ENCODE measurements around the gene TMEM191C. TPM values are rescaled to one million over a fixed set of nuclear protein-coding genes. Genes with fewer than 3 reads are reported as not detected.
"Not testable (repeated sequence)": the region's sequence is repeated elsewhere in the genome, so short reads cannot be mapped to it uniquely, and the experiment has no call there.

TMEM191C gene
- total RNA-seq, 2 donors from 2014 or later = 4.0 to 4.4 TPM

GRCh38 chr22:21434378-21435233 lies 32.6 kb upstream of the TMEM191C start:
- H3K36me3 Mint-ChIP-seq (ENCODE audit: low read depth); H3K27ac Mint-ChIP-seq; H3K9me3 Mint-ChIP-seq; H3K4me3 Mint-ChIP-seq; H3K27me3 Mint-ChIP-seq (ENCODE audit: insufficient read depth); DNase-seq; H3K4me1 ChIP-seq (ENCODE audit: control insufficient read depth, insufficient read depth, low read length); H3K9me3 ChIP-seq (ENCODE audit: control insufficient read depth, low read length); H3K4me3 ChIP-seq (ENCODE audit: low read length); H3K27ac ChIP-seq (ENCODE audit: low read depth, low read length); H3K9ac ChIP-seq (ENCODE audit: extremely low read depth, low read length, poor library complexity, severe bottlenecking); H3K36me3 ChIP-seq (ENCODE audit: control insufficient read depth, insufficient read depth, low read length); H3K4me1 Mint-ChIP-seq; H3K27me3 ChIP-seq (ENCODE audit: control insufficient read depth, insufficient read depth, low read length, poor library complexity, severe bottlenecking): not testable (repeated sequence)
- no CpG with 5 or more reads among the region's 15 CpGs for WGBS, 2 experiments (ENCODE audit: insufficient coverage in 1 of 2, insufficient read length in 1 of 2)

- H3K36me3 ChIP-seq (ENCODE audit: control insufficient read depth, insufficient read depth, low read length); H3K9me3 Mint-ChIP-seq; H3K4me1 Mint-ChIP-seq; H3K27ac ChIP-seq (ENCODE audit: low read depth, low read length); H3K27me3 ChIP-seq (ENCODE audit: control insufficient read depth, insufficient read depth, low read length, poor library complexity, severe bottlenecking); H3K4me3 Mint-ChIP-seq; H3K27ac Mint-ChIP-seq; H3K9me3 ChIP-seq (ENCODE audit: control insufficient read depth, low read length); DNase-seq; H3K4me3 ChIP-seq (ENCODE audit: low read length); H3K27me3 Mint-ChIP-seq (ENCODE audit: insufficient read depth); H3K4me1 ChIP-seq (ENCODE audit: control insufficient read depth, insufficient read depth, low read length); H3K9ac ChIP-seq (ENCODE audit: extremely low read depth, low read length, poor library complexity, severe bottlenecking); H3K36me3 Mint-ChIP-seq (ENCODE audit: low read depth): not testable (repeated sequence)
- WGBS, 2 experiments (ENCODE audit: insufficient coverage in 1 of 2, insufficient read length in 1 of 2) = 100% methylated on average over 2 of the region's 12 CpGs; no CpG with 5 or more reads in 1 of the 2 experiments
These were observed 31.0 kb upstream of the TMEM191C start for GRCh38 chr22:21435998-21436810.

DNA sequence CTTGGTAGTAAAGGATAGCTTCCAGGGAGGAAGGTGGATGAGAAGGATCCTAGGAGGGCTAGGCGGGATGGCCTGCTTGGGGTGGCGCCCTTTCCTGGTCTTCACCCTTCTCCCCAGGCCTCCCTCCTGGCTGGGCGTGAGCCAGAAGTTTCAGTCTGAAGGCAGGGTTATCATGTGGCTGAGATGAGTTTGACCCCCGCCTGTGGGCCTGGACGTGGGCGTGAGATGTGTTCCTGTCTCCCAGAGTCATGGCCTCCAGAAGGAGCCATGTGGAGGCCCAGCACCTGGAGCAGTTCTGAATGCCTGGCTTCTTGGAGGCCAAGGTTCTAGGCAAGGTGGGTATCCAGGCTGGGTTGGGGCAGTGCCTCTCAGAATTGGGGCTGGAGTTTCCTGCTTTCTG lies 29.2 kb upstream of the TMEM191C start:
- H3K4me3 ChIP-seq (ENCODE audit: low read length); H3K9me3 Mint-ChIP-seq; H3K27ac Mint-ChIP-seq; H3K4me1 ChIP-seq (ENCODE audit: control insufficient read depth, insufficient read depth, low read length); H3K4me3 Mint-ChIP-seq; H3K9me3 ChIP-seq (ENCODE audit: control insufficient read depth, low read length); H3K27ac ChIP-seq (ENCODE audit: low read depth, low read length); DNase-seq; H3K4me1 Mint-ChIP-seq; H3K36me3 ChIP-seq (ENCODE audit: control insufficient read depth, insufficient read depth, low read length); H3K9ac ChIP-seq (ENCODE audit: extremely low read depth, low read length, poor library complexity, severe bottlenecking); H3K36me3 Mint-ChIP-seq (ENCODE audit: low read depth); H3K27me3 Mint-ChIP-seq (ENCODE audit: insufficient read depth); H3K27me3 ChIP-seq (ENCODE audit: control insufficient read depth, insufficient read depth, low read length, poor library complexity, severe bottlenecking): not testable (repeated sequence)
- WGBS, 2 experiments (ENCODE audit: insufficient coverage in 1 of 2, insufficient read length in 1 of 2) = 94% methylated on average over 3 of the region's 6 CpGs; no CpG with 5 or more reads in 1 of the 2 experiments

- not testable (repeated sequence) for H3K27me3 Mint-ChIP-seq (ENCODE audit: insufficient read depth); H3K27ac Mint-ChIP-seq; H3K9me3 ChIP-seq (ENCODE audit: control insufficient read depth, low read length); H3K27ac ChIP-seq (ENCODE audit: low read depth, low read length); H3K36me3 Mint-ChIP-seq (ENCODE audit: low read depth); H3K4me1 ChIP-seq (ENCODE audit: control insufficient read depth, insufficient read depth, low read length); H3K9me3 Mint-ChIP-seq; H3K4me3 Mint-ChIP-seq; H3K4me3 ChIP-seq (ENCODE audit: low read length); DNase-seq; H3K4me1 Mint-ChIP-seq; H3K9ac ChIP-seq (ENCODE audit: extremely low read depth, low read length, poor library complexity, severe bottlenecking); H3K27me3 ChIP-seq (ENCODE audit: control insufficient read depth, insufficient read depth, low read length, poor library complexity, severe bottlenecking)
- peaks cover 15% of the 10 kb centered on the region for H3K36me3 ChIP-seq (ENCODE audit: control insufficient read depth, insufficient read depth, low read length)
- no CpG with 5 or more reads among the region's 10 CpGs for WGBS, 2 experiments (ENCODE audit: insufficient coverage in 1 of 2, insufficient read length in 1 of 2)
These were observed 27.1 kb upstream of the TMEM191C start for GRCh38 chr22:21440018-21440636.

GRCh38 chr22:21440676-21441075 lies 26.5 kb upstream of the TMEM191C start:
- WGBS, 2 experiments (ENCODE audit: insufficient coverage in 1 of 2, insufficient read length in 1 of 2) = no CpG with 5 or more reads among the region's 16 CpGs
- not testable (repeated sequence) for DNase-seq; H3K4me3 Mint-ChIP-seq; H3K9me3 Mint-ChIP-seq; H3K27ac Mint-ChIP-seq; H3K27ac ChIP-seq (ENCODE audit: low read depth, low read length); H3K4me3 ChIP-seq (ENCODE audit: low read length); H3K36me3 Mint-ChIP-seq (ENCODE audit: low read depth); H3K9ac ChIP-seq (ENCODE audit: extremely low read depth, low read length, poor library complexity, severe bottlenecking); H3K9me3 ChIP-seq (ENCODE audit: control insufficient read depth, low read length); H3K27me3 ChIP-seq (ENCODE audit: control insufficient read depth, insufficient read depth, low read length, poor library complexity, severe bottlenecking); H3K4me1 ChIP-seq (ENCODE audit: control insufficient read depth, insufficient read depth, low read length); H3K4me1 Mint-ChIP-seq; H3K27me3 Mint-ChIP-seq (ENCODE audit: insufficient read depth)
- H3K36me3 ChIP-seq (ENCODE audit: control insufficient read depth, insufficient read depth, low read length) = peaks cover 15% of the 10 kb centered on the region

- not testable (repeated sequence) for H3K4me3 ChIP-seq (ENCODE audit: low read length); H3K9ac ChIP-seq (ENCODE audit: extremely low read depth, low read length, poor library complexity, severe bottlenecking); DNase-seq; H3K27me3 ChIP-seq (ENCODE audit: control insufficient read depth, insufficient read depth, low read length, poor library complexity, severe bottlenecking); H3K9me3 ChIP-seq (ENCODE audit: control insufficient read depth, low read length); H3K4me1 ChIP-seq (ENCODE audit: control insufficient read depth, insufficient read depth, low read length); H3K27ac Mint-ChIP-seq; H3K4me3 Mint-ChIP-seq; H3K4me1 Mint-ChIP-seq; H3K27ac ChIP-seq (ENCODE audit: low read depth, low read length); H3K27me3 Mint-ChIP-seq (ENCODE audit: insufficient read depth); H3K9me3 Mint-ChIP-seq
- WGBS, 2 experiments (ENCODE audit: insufficient coverage in 1 of 2, insufficient read length in 1 of 2) = 80 to 89% methylated on average over 1 of the region's 6 CpGs
- H3K36me3 Mint-ChIP-seq (ENCODE audit: low read depth) = peaks cover 11% of the 10 kb centered on the region
- peaks cover 15% of the 10 kb centered on the region for H3K36me3 ChIP-seq (ENCODE audit: control insufficient read depth, insufficient read depth, low read length)
These were observed 26.0 kb upstream of the TMEM191C start for GRCh38 chr22:21441170-21441569.
